Astrocyte (in vitro differentiated cells and primary cell): ENCODE measurements around the gene CNTNAP5. TPM values are rescaled to one million over a fixed set of nuclear protein-coding genes. Genes with fewer than 3 reads are reported as not detected.

Source experiments
- DNase-seq: peaks from one replicate; pipeline ENCODE4 v3.0.0-alpha.2; 2010; ENCODE audit warnings: low read depth
- FAIRE-seq: peaks from 2 replicates; lab custom pipeline; 2011; peaks lifted over from hg19 to GRCh38; lab: Jason Lieb, UNC
- H2AFZ ChIP-seq: 2 replicates; pipeline ENCODE4 v1.6.0; 2012; ENCODE audit warnings: low read depth, low read length, inconsistent platforms
- H3K27ac ChIP-seq: 2 replicates; pipeline ENCODE4 v1.5.1; 2011; ENCODE audit warnings: low read depth, low read length, inconsistent platforms
- H3K27me3 ChIP-seq: 2 replicates; pipeline ENCODE4 v1.6.0; 2011; ENCODE audit warnings: low read length, inconsistent platforms; ENCODE audit not compliant: insufficient read depth
- H3K36me3 ChIP-seq: 2 replicates; pipeline ENCODE4 v1.5.1; 2011; ENCODE audit warnings: low read length, inconsistent platforms; ENCODE audit not compliant: insufficient read depth
- H3K4me1 ChIP-seq: 2 replicates; pipeline ENCODE4 v1.5.1; 2011; ENCODE audit warnings: low read length, inconsistent platforms; ENCODE audit not compliant: insufficient read depth
- H3K4me2 ChIP-seq: 2 replicates; pipeline ENCODE4 v1.6.0; 2012; ENCODE audit warnings: low read length, inconsistent platforms
- H3K4me3 ChIP-seq: 2 replicates; pipeline ENCODE4 v1.5.1; 2011; ENCODE audit warnings: low read depth, mild to moderate bottlenecking, low read length, inconsistent platforms; ENCODE audit not compliant: insufficient read depth
- H3K79me2 ChIP-seq: 2 replicates; pipeline ENCODE4 v1.6.0; 2012; ENCODE audit warnings: mild to moderate bottlenecking, low read length, inconsistent platforms; ENCODE audit not compliant: insufficient read depth
- H3K9ac ChIP-seq: 2 replicates; pipeline ENCODE4 v1.6.0; 2012; ENCODE audit warnings: mild to moderate bottlenecking, low read length, inconsistent platforms
- H3K9me3 ChIP-seq: 2 replicates; pipeline ENCODE4 v1.5.1; 2012; ENCODE audit warnings: low read depth, mild to moderate bottlenecking, low read length, inconsistent platforms; ENCODE audit not compliant: insufficient read depth
- H4K20me1 ChIP-seq: 2 replicates; pipeline ENCODE4 v1.6.0; 2012; ENCODE audit warnings: low read length, inconsistent platforms; ENCODE audit not compliant: insufficient read depth
- H3K27ac Mint-ChIP-seq: one replicate; pipeline ENCODE4 v1.8.0; 2021; ENCODE audit warnings: mild to moderate bottlenecking, mixed read lengths; ENCODE audit not compliant: unreplicated experiment
- H3K27me3 Mint-ChIP-seq: one replicate; pipeline ENCODE4 v1.8.0; 2021; ENCODE audit warnings: low read depth, mixed read lengths; ENCODE audit not compliant: unreplicated experiment
- H3K36me3 Mint-ChIP-seq: one replicate; pipeline ENCODE4 v1.8.0; 2021; ENCODE audit warnings: low read depth, mixed read lengths; ENCODE audit not compliant: unreplicated experiment
- H3K4me1 Mint-ChIP-seq: one replicate; pipeline ENCODE4 v1.8.0; 2021; ENCODE audit warnings: low read depth, mixed read lengths; ENCODE audit not compliant: unreplicated experiment
- H3K4me3 Mint-ChIP-seq: one replicate; pipeline ENCODE4 v1.8.0; 2021; ENCODE audit warnings: mild to moderate bottlenecking, moderate library complexity, mixed read lengths; ENCODE audit not compliant: unreplicated experiment
- H3K9me3 Mint-ChIP-seq: one replicate; pipeline ENCODE4 v1.8.0; 2021; ENCODE audit warnings: mild to moderate bottlenecking, mixed read lengths; ENCODE audit not compliant: unreplicated experiment
- CTCF ChIP-seq: IDR thresholded peaks from 2 replicates; pipeline ENCODE4 v1.5.1; 2011; ENCODE audit warnings: low read depth, mild to moderate bottlenecking, inconsistent platforms, low read length, moderate library complexity; ENCODE audit not compliant: insufficient read depth
- EZH2 ChIP-seq: IDR thresholded peaks from 2 replicates; pipeline ENCODE4 v1.6.1; 2012; ENCODE audit warnings: mild to moderate bottlenecking, low read length, inconsistent platforms; ENCODE audit not compliant: insufficient read depth
- total RNA-seq: library from RNA; stranded (reverse); gene quantifications from 2 replicates; pipeline ENCODE4 v1.2.1, GENCODE V29; 2021

CNTNAP5 gene
- total RNA-seq, 1 donor from 2014 or later: 0.30 TPM

- Histone ChIP-seq H4K20me1 (no peaks in the 10 kb centered on the region), H3K36me3 (no peaks in the 10 kb centered on the region), H3K4me3 (no peak overlapping the region), H3K27ac (no peak overlapping the region), H3K79me2 (no peaks in the 10 kb centered on the region), H3K4me1 (no peaks in the 10 kb centered on the region), H3K9me3 (peaks cover 3% of the 10 kb centered on the region), H3K27me3 (no peaks in the 10 kb centered on the region), H3K4me2 (no peak overlapping the region), H3K9ac (no peak overlapping the region), H2AFZ (no peak overlapping the region)
- no peak overlapping the region for H3K27ac Mint-ChIP-seq
- H3K9me3 Mint-ChIP-seq: no peaks in the 10 kb centered on the region
- TF ChIP-seq CTCF: no peak
- no peak for TF ChIP-seq EZH2
- no peak overlapping the region for H3K4me3 Mint-ChIP-seq
- H3K4me1 Mint-ChIP-seq: no peaks in the 10 kb centered on the region
- DNase-seq (no peak), FAIRE-seq (no peak)
- no peaks in the 10 kb centered on the region for H3K27me3 Mint-ChIP-seq
- no peaks in the 10 kb centered on the region for H3K36me3 Mint-ChIP-seq
These were observed 534.1 kb downstream of the CNTNAP5 start for GRCh38 chr2:124559236-124559635.

- Histone ChIP-seq H3K4me2 (no peak overlapping the region), H3K9me3 (peaks cover 3% of the 10 kb centered on the region), H3K79me2 (no peaks in the 10 kb centered on the region), H3K4me1 (no peaks in the 10 kb centered on the region), H3K27ac (no peak overlapping the region), H3K36me3 (no peaks in the 10 kb centered on the region), H3K4me3 (no peak overlapping the region), H4K20me1 (no peaks in the 10 kb centered on the region), H2AFZ (no peak overlapping the region), H3K27me3 (no peaks in the 10 kb centered on the region), H3K9ac (no peak overlapping the region)
- TF ChIP-seq CTCF (no peak), EZH2 (no peak)
- H3K9me3 Mint-ChIP-seq: no peaks in the 10 kb centered on the region
- FAIRE-seq (no peak), DNase-seq (no peak)
- H3K4me1 Mint-ChIP-seq: no peaks in the 10 kb centered on the region
- H3K27me3 Mint-ChIP-seq: no peaks in the 10 kb centered on the region
- no peak overlapping the region for H3K4me3 Mint-ChIP-seq
- no peaks in the 10 kb centered on the region for H3K36me3 Mint-ChIP-seq
- H3K27ac Mint-ChIP-seq: no peak overlapping the region
These were observed 535.6 kb downstream of the CNTNAP5 start for GRCh38 chr2:124560592-124561112.

- no peak overlapping the region for H2AFZ ChIP-seq
These were observed 536.4 kb downstream of the CNTNAP5 start for GRCh38 chr2:124561486-124561885.

More at GRCh38 chr2:124561486-124561885, 536.4 kb downstream of the CNTNAP5 start:
- no peak for TF ChIP-seq CTCF
- no peak for TF ChIP-seq EZH2
- Histone ChIP-seq H4K20me1 (no peaks in the 10 kb centered on the region), H3K79me2 (no peaks in the 10 kb centered on the region), H3K27ac (no peak overlapping the region), H3K4me2 (no peak overlapping the region), H3K27me3 (no peaks in the 10 kb centered on the region), H3K9me3 (peaks cover 3% of the 10 kb centered on the region), H3K9ac (no peak overlapping the region), H3K4me3 (no peak overlapping the region), H3K36me3 (no peaks in the 10 kb centered on the region), H3K4me1 (no peaks in the 10 kb centered on the region)
- Mint-ChIP-seq H3K27me3 (no peaks in the 10 kb centered on the region), H3K4me3 (no peak overlapping the region), H3K4me1 (no peaks in the 10 kb centered on the region), H3K27ac (no peak overlapping the region), H3K9me3 (no peaks in the 10 kb centered on the region), H3K36me3 (peaks cover under 1% of the 10 kb centered on the region)
- DNase-seq: no peak
- FAIRE-seq: no peak
